ENCODE results near the gene ATXN1.

The ATXN1 gene

GRCh38 chr6:16544521-16544920, 216.7 kb downstream of the ATXN1 start:
- Histone ChIP-seq H3K9ac (no peak overlapping the region), H3K4me3 (ENCODE audit: low read depth, low read length) (no peak overlapping the region), H3K27ac (peak overlapping the region; percentile 22), H3K9me3 (ENCODE audit: control insufficient read depth, low read length) (no peaks in the 10 kb centered on the region), H3K4me2 (ENCODE audit: low read length) (no peak overlapping the region), H3K36me3 (ENCODE audit: control insufficient read depth, insufficient read depth, low read length) (no peaks in the 10 kb centered on the region), H3K27me3 (ENCODE audit: control insufficient read depth, insufficient read depth, low read length) (no peaks in the 10 kb centered on the region), H3K79me2 (no peaks in the 10 kb centered on the region), H2AFZ (no peak overlapping the region), H3K4me1 (peaks cover 3% of the 10 kb centered on the region)
- TF ChIP-seq CTCF (IDR thresholded peaks at IDR 0.05) = no peak

DNA sequence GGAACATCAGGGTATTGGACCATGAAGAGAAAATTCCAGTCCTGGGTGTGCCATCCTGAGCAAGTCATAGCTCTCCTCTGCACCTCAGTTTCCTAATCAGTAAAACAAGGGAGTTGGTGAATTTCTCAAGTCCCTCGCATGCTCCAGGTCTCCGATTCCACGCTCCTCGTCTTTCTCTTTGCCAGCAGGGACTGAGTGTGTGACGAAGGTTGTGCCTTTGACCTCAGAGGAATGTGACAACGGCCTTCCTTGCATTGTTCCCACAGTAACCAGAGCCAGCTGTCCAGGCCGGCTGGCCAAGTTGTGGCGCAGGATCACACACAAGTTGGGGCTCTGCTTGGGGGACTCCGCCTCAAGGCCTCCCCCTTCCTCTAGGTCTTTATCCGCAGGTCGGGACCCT, 217.3 kb downstream of the ATXN1 start:
- Histone ChIP-seq H3K4me2 (ENCODE audit: low read length) (no peak overlapping the region), H2AFZ (no peak overlapping the region), H3K9me3 (ENCODE audit: control insufficient read depth, low read length) (no peaks in the 10 kb centered on the region), H3K4me1 (peaks cover 3% of the 10 kb centered on the region), H3K27me3 (ENCODE audit: control insufficient read depth, insufficient read depth, low read length) (no peaks in the 10 kb centered on the region), H3K36me3 (ENCODE audit: control insufficient read depth, insufficient read depth, low read length) (no peaks in the 10 kb centered on the region), H3K9ac (no peak overlapping the region), H3K4me3 (ENCODE audit: low read depth, low read length) (no peak overlapping the region), H3K27ac (peak overlapping the region; percentile 22), H3K79me2 (no peaks in the 10 kb centered on the region)
- TF ChIP-seq CTCF (IDR thresholded peaks at IDR 0.05) = no peak

GRCh38 chr6:16543521-16543920, 217.7 kb downstream of the ATXN1 start:
- Histone ChIP-seq H3K9me3 (ENCODE audit: control insufficient read depth, low read length) (no peaks in the 10 kb centered on the region), H3K27me3 (ENCODE audit: control insufficient read depth, insufficient read depth, low read length) (no peaks in the 10 kb centered on the region), H2AFZ (no peak overlapping the region), H3K27ac (no peak overlapping the region), H3K4me3 (ENCODE audit: low read depth, low read length) (no peak overlapping the region), H3K79me2 (no peaks in the 10 kb centered on the region), H3K36me3 (ENCODE audit: control insufficient read depth, insufficient read depth, low read length) (no peaks in the 10 kb centered on the region), H3K9ac (no peak overlapping the region), H3K4me2 (ENCODE audit: low read length) (no peak overlapping the region), H3K4me1 (peaks cover 3% of the 10 kb centered on the region)
- TF ChIP-seq CTCF (IDR thresholded peaks at IDR 0.05) = no peak

DNA sequence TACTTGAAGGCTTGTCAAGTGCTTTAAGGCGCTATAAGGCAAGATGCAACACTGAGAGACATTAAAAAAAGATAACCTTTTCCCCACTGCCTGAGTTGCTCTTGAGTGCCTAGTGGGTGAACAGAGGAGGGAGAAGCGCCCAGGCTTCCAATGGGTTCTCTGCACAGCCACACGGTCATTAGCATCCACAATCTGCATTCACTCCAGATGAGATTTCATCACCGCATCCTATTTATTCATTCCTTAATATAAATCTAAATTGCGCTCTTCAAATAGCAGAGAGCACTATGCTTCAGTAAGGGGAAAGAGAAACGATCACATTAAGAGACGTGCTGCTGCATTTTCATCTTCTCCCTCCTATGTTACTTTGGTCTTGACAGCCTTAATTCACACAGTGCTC, 219.2 kb downstream of the ATXN1 start:
- H2AFZ ChIP-seq = no peak overlapping the region
- H3K27ac ChIP-seq = no peak overlapping the region
- no peaks in the 10 kb centered on the region for H3K9me3 ChIP-seq (ENCODE audit: control insufficient read depth, low read length)
- H3K9ac ChIP-seq = no peak overlapping the region
- H3K36me3 ChIP-seq (ENCODE audit: control insufficient read depth, insufficient read depth, low read length) = no peaks in the 10 kb centered on the region
- no peaks in the 10 kb centered on the region for H3K79me2 ChIP-seq
- H3K4me2 ChIP-seq (ENCODE audit: low read length) = no peak overlapping the region
- H3K27me3 ChIP-seq (ENCODE audit: control insufficient read depth, insufficient read depth, low read length) = no peaks in the 10 kb centered on the region
- H3K4me1 ChIP-seq = peaks cover 3% of the 10 kb centered on the region
- no peak overlapping the region for H3K4me3 ChIP-seq (ENCODE audit: low read depth, low read length)
- TF ChIP-seq CTCF (IDR thresholded peaks at IDR 0.05) = no peak
